ENCODE measurements around the gene LRMDA.

- TF ChIP-seq POLR2A (IDR thresholded peaks at IDR 0.05), result no peak
- TF ChIP-seq EP300 (IDR thresholded peaks at IDR 0.05), result no peak
- no peak for TF ChIP-seq CTCF (IDR thresholded peaks at IDR 0.05)
Measured at GRCh38 chr10:76188216-76188615, 756.8 kb downstream of the LRMDA start.

Measured in sigmoid colon (tissue), 4 donors.